PFSK-1 (cell line): ENCODE measurements around the gene RNF39.

Experiments
- FOXP2 ChIP-seq: optimal IDR thresholded peaks from 2 replicates; pipeline ENCODE3; 2011; ENCODE audit warnings: borderline replicate concordance, control low read depth, inconsistent platforms; ENCODE audit not compliant: insufficient read depth; ENCODE audit errors: extremely low read length, extremely low read depth
- POLR2AphosphoS5 ChIP-seq: IDR thresholded peaks from 2 replicates; pipeline ENCODE4 v1.6.1; 2012; ENCODE audit warnings: low read depth, mild to moderate bottlenecking, control low read depth, low read length, moderate library complexity
- REST ChIP-seq, 2 experiments: IDR thresholded peaks; 2 replicates each; pipeline versions ENCODE4 v1.6.1 to v1.8.0; 2011 to 2012; ENCODE audit warnings: low read depth in 2 of 2, low read length in 2 of 2, control low read depth in 1 of 2, inconsistent platforms in 1 of 2, mild to moderate bottlenecking in 1 of 2, moderate library complexity in 1 of 2; ENCODE audit not compliant: insufficient read depth in 1 of 2
- SIN3A ChIP-seq: IDR thresholded peaks from 2 replicates; pipeline ENCODE4 v1.6.1; 2012; ENCODE audit warnings: mild to moderate bottlenecking, low read length, moderate library complexity, borderline replicate concordance; ENCODE audit not compliant: insufficient read depth
- TAF1 ChIP-seq: IDR thresholded peaks from 2 replicates; pipeline ENCODE4 v1.6.1; 2012; ENCODE audit warnings: low read length, control low read depth, borderline replicate concordance; ENCODE audit not compliant: insufficient read depth

The RNF39 gene

GRCh38 chr6:30041221-30041620, 34.3 kb downstream of the RNF39 start:
- TF ChIP-seq POLR2AphosphoS5: no peak
- no peak for TF ChIP-seq SIN3A
- TF ChIP-seq TAF1: no peak
- TF ChIP-seq REST (IDR thresholded peaks at IDR 0.05; ENCODE audit: insufficient read depth in 1 of 2, low read depth in 2 of 2, low read length in 2 of 2): no peak
- no peak for TF ChIP-seq FOXP2

GRCh38 chr6:30037182-30037788, 38.3 kb downstream of the RNF39 start:
- TF ChIP-seq POLR2AphosphoS5 (no peak), TAF1 (no peak), FOXP2 (no peak), SIN3A (no peak), REST (IDR thresholded peaks at IDR 0.05; ENCODE audit: insufficient read depth in 1 of 2, low read depth in 2 of 2, low read length in 2 of 2) (no peak)

GRCh38 chr6:30035784-30036183, 39.8 kb downstream of the RNF39 start:
- TF ChIP-seq FOXP2 (no peak), TAF1 (no peak), POLR2AphosphoS5 (no peak), REST (IDR thresholded peaks at IDR 0.05; ENCODE audit: insufficient read depth in 1 of 2, low read depth in 2 of 2, low read length in 2 of 2) (no peak), SIN3A (no peak)

GRCh38 chr6:30031381-30031780, 44.2 kb downstream of the RNF39 start:
- TF ChIP-seq FOXP2 (no peak), POLR2AphosphoS5 (no peak), SIN3A (no peak), TAF1 (no peak), REST (IDR thresholded peaks at IDR 0.05; ENCODE audit: insufficient read depth in 1 of 2, low read depth in 2 of 2, low read length in 2 of 2) (no peak)

- no peak for TF ChIP-seq TAF1
- TF ChIP-seq SIN3A: no peak
- no peak for TF ChIP-seq POLR2AphosphoS5
- TF ChIP-seq FOXP2: no peak
- TF ChIP-seq REST (IDR thresholded peaks at IDR 0.05; ENCODE audit: insufficient read depth in 1 of 2, low read depth in 2 of 2, low read length in 2 of 2): no peak
Measured at GRCh38 chr6:30029588-30029987, 46.0 kb downstream of the RNF39 start.
